Neutrophil (primary cell): ENCODE data around the gene TANGO2.

Experiments used
- H3K27ac ChIP-seq: fragments of 200-600 bp; sonication (generic); 2 replicates; pipeline ENCODE4 v1.5.1; 2016; ENCODE audit warnings: mild to moderate bottlenecking, moderate library complexity
- H3K27me3 ChIP-seq: fragments of 200-600 bp; sonication (generic); 2 replicates; pipeline ENCODE4 v1.6.0; 2016; ENCODE audit warnings: mild to moderate bottlenecking
- H3K36me3 ChIP-seq: fragments of 200-600 bp; sonication (generic); 2 replicates; pipeline ENCODE4 v1.5.1; 2017
- H3K4me1 ChIP-seq, 2 experiments: fragments of 200-600 bp in 1 of 2; sonication (generic) in 1 of 2; 1 replicate in 1 of 2; 2 replicates in 1 of 2; pipeline versions ENCODE4 v1.5.1 to v1.6.1; 2013 to 2016; ENCODE audit warnings: low read depth in 1 of 2, low read length in 1 of 2, mild to moderate bottlenecking in 1 of 2, moderate library complexity in 1 of 2; ENCODE audit not compliant: control insufficient read depth in 1 of 2, insufficient read depth in 1 of 2
- H3K4me3 ChIP-seq, 2 experiments: fragments of 200-600 bp in 1 of 2; sonication (generic) in 1 of 2; 1 replicate in 1 of 2; 2 replicates in 1 of 2; pipeline ENCODE4 v1.5.1; 2013 to 2016; ENCODE audit warnings: low read depth in 1 of 2, low read length in 1 of 2, mild to moderate bottlenecking in 1 of 2, moderate library complexity in 1 of 2
- H3K9me3 ChIP-seq: fragments of 200-600 bp; sonication (generic); 2 replicates; pipeline ENCODE4 v1.5.1; 2016
- TF ChIP-seq, protein P1 (sequence below): fragments of 200-600 bp; sonication (generic); IDR thresholded peaks from 2 replicates; pipeline ENCODE4 v1.5.1; 2016; ENCODE audit warnings: antibody characterized with exemption

TANGO2 gene

GRCh38 chr22:19988331-19988808 lies 32.5 kb upstream of the TANGO2 start:
- H3K4me3 ChIP-seq: no peak overlapping the region

GRCh38 chr22:19988965-19989724 lies 31.8 kb upstream of the TANGO2 start:
- no peaks in the 10 kb centered on the region for H3K36me3 ChIP-seq
- H3K4me3 ChIP-seq: no peak overlapping the region
- TF ChIP-seq, protein P1, sequence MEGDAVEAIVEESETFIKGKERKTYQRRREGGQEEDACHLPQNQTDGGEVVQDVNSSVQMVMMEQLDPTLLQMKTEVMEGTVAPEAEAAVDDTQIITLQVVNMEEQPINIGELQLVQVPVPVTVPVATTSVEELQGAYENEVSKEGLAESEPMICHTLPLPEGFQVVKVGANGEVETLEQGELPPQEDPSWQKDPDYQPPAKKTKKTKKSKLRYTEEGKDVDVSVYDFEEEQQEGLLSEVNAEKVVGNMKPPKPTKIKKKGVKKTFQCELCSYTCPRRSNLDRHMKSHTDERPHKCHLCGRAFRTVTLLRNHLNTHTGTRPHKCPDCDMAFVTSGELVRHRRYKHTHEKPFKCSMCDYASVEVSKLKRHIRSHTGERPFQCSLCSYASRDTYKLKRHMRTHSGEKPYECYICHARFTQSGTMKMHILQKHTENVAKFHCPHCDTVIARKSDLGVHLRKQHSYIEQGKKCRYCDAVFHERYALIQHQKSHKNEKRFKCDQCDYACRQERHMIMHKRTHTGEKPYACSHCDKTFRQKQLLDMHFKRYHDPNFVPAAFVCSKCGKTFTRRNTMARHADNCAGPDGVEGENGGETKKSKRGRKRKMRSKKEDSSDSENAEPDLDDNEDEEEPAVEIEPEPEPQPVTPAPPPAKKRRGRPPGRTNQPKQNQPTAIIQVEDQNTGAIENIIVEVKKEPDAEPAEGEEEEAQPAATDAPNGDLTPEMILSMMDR: no peak
- H3K9me3 ChIP-seq: no peaks in the 10 kb centered on the region
- H3K27ac ChIP-seq: no peak overlapping the region
- H3K4me1 ChIP-seq: peaks cover 9 to 12% of the 10 kb centered on the region in 2 experiments
- peaks cover 31% of the 10 kb centered on the region for H3K27me3 ChIP-seq

More at GRCh38 chr22:19988331-19988808, 32.5 kb upstream of the TANGO2 start:
- Histone ChIP-seq H3K36me3 (no peaks in the 10 kb centered on the region), H3K9me3 (no peaks in the 10 kb centered on the region), H3K27ac (no peak overlapping the region), H3K27me3 (peaks cover 31% of the 10 kb centered on the region), H3K4me1 (peaks cover 9 to 12% of the 10 kb centered on the region in 2 experiments)
- TF ChIP-seq, protein P1: no peak

DNA sequence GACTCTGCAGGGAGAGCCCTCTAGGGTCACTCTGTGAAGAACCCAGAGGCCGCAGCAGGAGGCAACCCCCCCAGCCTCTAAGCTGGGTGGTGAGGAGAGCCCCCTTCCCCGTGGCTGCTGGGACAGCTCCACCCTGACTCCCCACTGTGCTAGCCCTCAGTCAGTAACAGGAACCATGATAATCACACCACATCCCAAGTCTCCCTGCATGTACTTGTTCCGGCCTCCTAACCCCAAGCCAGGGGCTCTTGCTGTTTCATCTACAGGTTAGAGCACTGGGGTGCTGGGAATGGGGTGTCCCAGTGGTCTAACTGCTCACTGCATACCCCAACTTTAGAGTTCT lies 31.2 kb upstream of the TANGO2 start:
- H3K27me3 ChIP-seq: peaks cover 31% of the 10 kb centered on the region

GRCh38 chr22:19990188-19990587 lies 30.7 kb upstream of the TANGO2 start:
- TF ChIP-seq, protein P1: no peak
- Histone ChIP-seq H3K36me3 (no peaks in the 10 kb centered on the region), H3K9me3 (no peaks in the 10 kb centered on the region), H3K27me3 (peaks cover 28% of the 10 kb centered on the region), H3K4me1 (peaks cover 9 to 12% of the 10 kb centered on the region in 2 experiments), H3K4me3 (no peak overlapping the region), H3K27ac (no peak overlapping the region)

More for the DNA sequence above, 31.2 kb upstream of the TANGO2 start:
- Histone ChIP-seq H3K4me1 (peaks cover 9 to 12% of the 10 kb centered on the region in 2 experiments), H3K9me3 (no peaks in the 10 kb centered on the region), H3K4me3 (no peak overlapping the region), H3K27ac (no peak overlapping the region), H3K36me3 (no peaks in the 10 kb centered on the region)
- TF ChIP-seq, protein P1: no peak

GRCh38 chr22:19990609-19991394 lies 30.1 kb upstream of the TANGO2 start:
- TF ChIP-seq, protein P1: no peak
- Histone ChIP-seq H3K27ac (no peak overlapping the region), H3K4me1 (peaks cover 9 to 12% of the 10 kb centered on the region in 2 experiments), H3K27me3 (peaks cover 22% of the 10 kb centered on the region), H3K36me3 (no peaks in the 10 kb centered on the region), H3K4me3 (no peak overlapping the region), H3K9me3 (no peaks in the 10 kb centered on the region)
